ENCODE data around the gene KLK15. TPM values are rescaled to one million over a fixed set of nuclear protein-coding genes. Genes with fewer than 3 reads are reported as not detected.

KLK15 gene
- total and polyA plus RNA-seq, 2 of the 8 experiments (the other 6 are each of a cell fraction or from before 2014, with no cell fraction given): not detected

DNA sequence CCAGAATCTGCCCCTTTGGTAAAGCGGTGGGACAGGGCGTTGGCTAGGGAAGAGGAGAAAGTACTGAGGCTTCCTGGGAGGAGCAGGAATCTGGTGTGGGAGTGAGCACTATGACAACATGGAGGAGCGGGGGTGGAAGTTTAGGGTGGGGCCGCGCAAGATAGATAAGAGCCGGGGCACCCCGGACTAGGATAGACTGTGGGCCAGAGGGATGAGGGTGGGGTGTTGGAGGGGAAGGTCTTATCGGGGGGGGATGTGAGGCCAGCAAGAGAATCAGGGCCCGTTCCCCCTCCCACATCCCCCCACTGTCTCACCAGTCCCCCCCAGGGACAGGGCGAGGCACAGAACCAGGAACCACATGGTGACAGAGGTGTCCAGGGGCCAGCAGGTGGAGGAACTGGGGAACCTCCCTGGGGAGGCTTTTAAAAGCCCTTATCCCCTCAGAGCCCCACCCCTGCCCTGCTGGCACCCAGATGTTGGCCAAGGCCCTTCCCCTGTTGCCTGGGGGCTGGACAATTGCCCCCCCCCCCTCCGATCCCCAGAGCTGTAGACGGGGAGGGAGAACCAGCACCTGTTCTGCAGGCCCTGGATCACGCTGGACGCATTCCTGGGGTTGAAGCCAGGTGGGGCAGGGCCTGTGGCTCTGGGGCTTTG lies 9.9 kb downstream of the KLK15 start, which contains the start of gene KLK1 (continued):
- TF ChIP-seq, protein P1, sequence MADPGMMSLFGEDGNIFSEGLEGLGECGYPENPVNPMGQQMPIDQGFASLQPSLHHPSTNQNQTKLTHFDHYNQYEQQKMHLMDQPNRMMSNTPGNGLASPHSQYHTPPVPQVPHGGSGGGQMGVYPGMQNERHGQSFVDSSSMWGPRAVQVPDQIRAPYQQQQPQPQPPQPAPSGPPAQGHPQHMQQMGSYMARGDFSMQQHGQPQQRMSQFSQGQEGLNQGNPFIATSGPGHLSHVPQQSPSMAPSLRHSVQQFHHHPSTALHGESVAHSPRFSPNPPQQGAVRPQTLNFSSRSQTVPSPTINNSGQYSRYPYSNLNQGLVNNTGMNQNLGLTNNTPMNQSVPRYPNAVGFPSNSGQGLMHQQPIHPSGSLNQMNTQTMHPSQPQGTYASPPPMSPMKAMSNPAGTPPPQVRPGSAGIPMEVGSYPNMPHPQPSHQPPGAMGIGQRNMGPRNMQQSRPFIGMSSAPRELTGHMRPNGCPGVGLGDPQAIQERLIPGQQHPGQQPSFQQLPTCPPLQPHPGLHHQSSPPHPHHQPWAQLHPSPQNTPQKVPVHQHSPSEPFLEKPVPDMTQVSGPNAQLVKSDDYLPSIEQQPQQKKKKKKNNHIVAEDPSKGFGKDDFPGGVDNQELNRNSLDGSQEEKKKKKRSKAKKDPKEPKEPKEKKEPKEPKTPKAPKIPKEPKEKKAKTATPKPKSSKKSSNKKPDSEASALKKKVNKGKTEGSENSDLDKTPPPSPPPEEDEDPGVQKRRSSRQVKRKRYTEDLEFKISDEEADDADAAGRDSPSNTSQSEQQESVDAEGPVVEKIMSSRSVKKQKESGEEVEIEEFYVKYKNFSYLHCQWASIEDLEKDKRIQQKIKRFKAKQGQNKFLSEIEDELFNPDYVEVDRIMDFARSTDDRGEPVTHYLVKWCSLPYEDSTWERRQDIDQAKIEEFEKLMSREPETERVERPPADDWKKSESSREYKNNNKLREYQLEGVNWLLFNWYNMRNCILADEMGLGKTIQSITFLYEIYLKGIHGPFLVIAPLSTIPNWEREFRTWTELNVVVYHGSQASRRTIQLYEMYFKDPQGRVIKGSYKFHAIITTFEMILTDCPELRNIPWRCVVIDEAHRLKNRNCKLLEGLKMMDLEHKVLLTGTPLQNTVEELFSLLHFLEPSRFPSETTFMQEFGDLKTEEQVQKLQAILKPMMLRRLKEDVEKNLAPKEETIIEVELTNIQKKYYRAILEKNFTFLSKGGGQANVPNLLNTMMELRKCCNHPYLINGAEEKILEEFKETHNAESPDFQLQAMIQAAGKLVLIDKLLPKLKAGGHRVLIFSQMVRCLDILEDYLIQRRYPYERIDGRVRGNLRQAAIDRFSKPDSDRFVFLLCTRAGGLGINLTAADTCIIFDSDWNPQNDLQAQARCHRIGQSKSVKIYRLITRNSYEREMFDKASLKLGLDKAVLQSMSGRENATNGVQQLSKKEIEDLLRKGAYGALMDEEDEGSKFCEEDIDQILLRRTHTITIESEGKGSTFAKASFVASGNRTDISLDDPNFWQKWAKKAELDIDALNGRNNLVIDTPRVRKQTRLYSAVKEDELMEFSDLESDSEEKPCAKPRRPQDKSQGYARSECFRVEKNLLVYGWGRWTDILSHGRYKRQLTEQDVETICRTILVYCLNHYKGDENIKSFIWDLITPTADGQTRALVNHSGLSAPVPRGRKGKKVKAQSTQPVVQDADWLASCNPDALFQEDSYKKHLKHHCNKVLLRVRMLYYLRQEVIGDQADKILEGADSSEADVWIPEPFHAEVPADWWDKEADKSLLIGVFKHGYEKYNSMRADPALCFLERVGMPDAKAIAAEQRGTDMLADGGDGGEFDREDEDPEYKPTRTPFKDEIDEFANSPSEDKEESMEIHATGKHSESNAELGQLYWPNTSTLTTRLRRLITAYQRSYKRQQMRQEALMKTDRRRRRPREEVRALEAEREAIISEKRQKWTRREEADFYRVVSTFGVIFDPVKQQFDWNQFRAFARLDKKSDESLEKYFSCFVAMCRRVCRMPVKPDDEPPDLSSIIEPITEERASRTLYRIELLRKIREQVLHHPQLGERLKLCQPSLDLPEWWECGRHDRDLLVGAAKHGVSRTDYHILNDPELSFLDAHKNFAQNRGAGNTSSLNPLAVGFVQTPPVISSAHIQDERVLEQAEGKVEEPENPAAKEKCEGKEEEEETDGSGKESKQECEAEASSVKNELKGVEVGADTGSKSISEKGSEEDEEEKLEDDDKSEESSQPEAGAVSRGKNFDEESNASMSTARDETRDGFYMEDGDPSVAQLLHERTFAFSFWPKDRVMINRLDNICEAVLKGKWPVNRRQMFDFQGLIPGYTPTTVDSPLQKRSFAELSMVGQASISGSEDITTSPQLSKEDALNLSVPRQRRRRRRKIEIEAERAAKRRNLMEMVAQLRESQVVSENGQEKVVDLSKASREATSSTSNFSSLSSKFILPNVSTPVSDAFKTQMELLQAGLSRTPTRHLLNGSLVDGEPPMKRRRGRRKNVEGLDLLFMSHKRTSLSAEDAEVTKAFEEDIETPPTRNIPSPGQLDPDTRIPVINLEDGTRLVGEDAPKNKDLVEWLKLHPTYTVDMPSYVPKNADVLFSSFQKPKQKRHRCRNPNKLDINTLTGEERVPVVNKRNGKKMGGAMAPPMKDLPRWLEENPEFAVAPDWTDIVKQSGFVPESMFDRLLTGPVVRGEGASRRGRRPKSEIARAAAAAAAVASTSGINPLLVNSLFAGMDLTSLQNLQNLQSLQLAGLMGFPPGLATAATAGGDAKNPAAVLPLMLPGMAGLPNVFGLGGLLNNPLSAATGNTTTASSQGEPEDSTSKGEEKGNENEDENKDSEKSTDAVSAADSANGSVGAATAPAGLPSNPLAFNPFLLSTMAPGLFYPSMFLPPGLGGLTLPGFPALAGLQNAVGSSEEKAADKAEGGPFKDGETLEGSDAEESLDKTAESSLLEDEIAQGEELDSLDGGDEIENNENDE (IDR thresholded peaks at IDR 0.05; ENCODE audit: insufficient replicate concordance, low read length): no peak
- TF ChIP-seq, protein P2, sequence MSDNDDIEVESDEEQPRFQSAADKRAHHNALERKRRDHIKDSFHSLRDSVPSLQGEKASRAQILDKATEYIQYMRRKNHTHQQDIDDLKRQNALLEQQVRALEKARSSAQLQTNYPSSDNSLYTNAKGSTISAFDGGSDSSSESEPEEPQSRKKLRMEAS (IDR thresholded peaks at IDR 0.05): no peak
- TF ChIP-seq CBX5 (IDR thresholded peaks at IDR 0.05; ENCODE audit: low read depth, low read length) (no peak), TAF1 (IDR thresholded peaks at IDR 0.05; ENCODE audit: low read depth, low read length) (no peak), CEBPB (IDR thresholded peaks at IDR 0.05; ENCODE audit: low read depth, low read length) (no peak), PHF8 (conservative IDR thresholded peaks at IDR 0.05; ENCODE audit: low read depth, low read length) (no peak), RXRA (IDR thresholded peaks at IDR 0.05; ENCODE audit: insufficient read depth, low read depth, low read length) (no peak), GABPA (IDR thresholded peaks at IDR 0.05; ENCODE audit: borderline replicate concordance, insufficient read depth, low read length) (no peak), HDAC2 (IDR thresholded peaks at IDR 0.05; ENCODE audit: borderline replicate concordance in 1 of 2, low read depth in 2 of 2, low read length in 2 of 2) (no peak), SP2 (IDR thresholded peaks at IDR 0.05; ENCODE audit: low read length) (no peak), MAFK (IDR thresholded peaks at IDR 0.05; ENCODE audit: low read depth, low read length) (no peak)

All from H1 (cell line).